Mucosa of gallbladder (tissue), 1 donor: ENCODE measurements around the gene SACS. TPM values are rescaled to one million over a fixed set of nuclear protein-coding genes. Genes with fewer than 3 reads are reported as not detected.

Experiments used
- DNase-seq: peaks from one replicate; pipeline ENCODE4 v3.0.0-alpha.2; 2020; ENCODE audit warnings: low spot score
- total RNA-seq: library from RNA; stranded (reverse); gene quantifications from one replicate; pipeline ENCODE4 v1.2.1, GENCODE V29; 2021
- donor health status: DM: no; HTN: no; CAD: no.

SACS gene
- total RNA-seq, 1 donor from 2014 or later = 8.4 TPM

GRCh38 chr13:23367907-23368306, 65.6 kb downstream of the SACS start:
- DNase-seq = no peak

- no peak for DNase-seq
Observed at GRCh38 chr13:23365652-23366051, 67.8 kb downstream of the SACS start.

GRCh38 chr13:23359882-23360281, 73.6 kb downstream of the SACS start:
- no peak for DNase-seq

- DNase-seq = no peak
Observed at GRCh38 chr13:23357349-23357748, 76.2 kb downstream of the SACS start.

DNA sequence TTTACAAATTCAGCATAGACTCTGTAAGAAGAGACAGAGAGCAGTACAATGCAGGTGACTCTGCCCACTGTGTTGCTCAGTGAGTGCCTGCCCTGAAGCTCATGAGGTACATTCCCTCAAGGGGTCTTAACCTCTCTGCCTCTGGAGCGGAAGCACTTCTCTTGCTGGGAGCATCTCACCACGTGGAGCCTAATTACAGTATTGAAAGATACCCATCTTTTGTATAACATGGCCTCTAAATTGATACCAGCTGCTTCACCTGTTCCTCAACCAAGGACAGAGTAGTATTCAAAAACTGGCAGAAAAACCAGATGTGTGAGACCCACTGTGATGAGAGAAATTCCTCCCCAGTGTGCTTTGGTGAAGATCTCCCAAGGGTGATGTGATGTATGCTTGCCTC, 77.1 kb downstream of the SACS start:
- no peak for DNase-seq

- no peak for DNase-seq
Observed at GRCh38 chr13:23354520-23354919, 79.0 kb downstream of the SACS start.

- DNase-seq = no peak
Observed at GRCh38 chr13:23352161-23352560, 81.3 kb downstream of the SACS start.

DNA sequence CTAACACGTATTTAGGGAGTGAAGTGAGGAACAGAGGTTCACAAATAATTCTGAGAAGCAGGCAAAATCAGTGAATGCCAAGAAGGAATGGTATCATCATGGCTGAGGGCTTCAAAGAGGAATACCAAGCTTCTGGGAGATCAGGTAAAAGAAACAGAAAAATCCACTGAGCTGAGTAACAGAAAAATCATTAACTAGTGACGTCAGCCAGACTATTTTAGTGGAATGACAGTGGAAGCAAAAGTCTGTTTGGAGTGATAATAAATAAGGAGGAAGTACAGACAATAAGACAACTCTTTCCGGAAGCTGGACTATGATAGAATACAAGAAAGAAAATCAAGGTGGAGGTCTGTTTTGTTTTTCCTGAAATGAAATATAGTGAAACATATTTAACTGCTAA, 83.5 kb downstream of the SACS start:
- no peak for DNase-seq

- no peak for DNase-seq
Observed at GRCh38 chr13:23349161-23349897, 84.2 kb downstream of the SACS start.

DNA sequence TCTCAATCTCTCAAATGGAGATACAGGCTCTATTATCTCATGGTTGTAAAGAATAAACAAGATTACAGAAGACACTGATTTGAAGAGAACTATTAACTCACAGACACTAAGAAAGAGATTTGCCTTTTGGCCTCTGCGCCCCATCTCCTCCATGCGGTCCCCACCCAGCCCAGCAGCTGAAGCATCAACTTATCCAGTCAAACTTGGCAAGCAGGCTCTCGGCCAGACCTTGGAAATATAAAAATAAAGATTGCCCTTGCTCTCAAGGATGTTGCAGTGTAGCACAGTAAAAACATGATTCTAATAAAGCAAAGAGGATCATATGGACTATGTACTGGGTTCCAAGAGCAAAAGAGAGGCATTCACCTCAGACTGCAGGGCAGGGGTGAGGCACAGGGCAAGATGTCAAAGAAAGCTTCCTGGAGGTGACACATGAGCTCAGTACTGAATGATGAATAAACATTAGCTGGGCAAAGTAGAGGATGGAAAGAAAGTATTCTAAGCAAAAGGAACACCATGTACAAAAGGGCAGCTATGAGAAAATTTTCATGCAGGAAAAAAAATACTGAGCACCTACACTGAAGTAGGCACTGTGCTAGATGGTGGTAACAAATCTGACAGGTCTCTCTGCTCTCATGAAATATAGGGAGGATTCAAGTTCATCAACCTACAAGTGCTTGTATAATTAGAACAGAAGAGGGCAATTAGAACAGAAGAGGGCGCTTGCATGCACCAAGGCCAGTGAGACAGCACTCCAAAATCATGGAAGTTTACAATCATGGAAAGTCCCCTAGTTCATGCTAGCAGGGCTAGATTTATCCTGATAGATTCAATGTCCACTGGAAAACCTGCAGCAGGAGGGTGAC, 85.0 kb downstream of the SACS start:
- peak; percentile 13 for DNase-seq

DNA sequence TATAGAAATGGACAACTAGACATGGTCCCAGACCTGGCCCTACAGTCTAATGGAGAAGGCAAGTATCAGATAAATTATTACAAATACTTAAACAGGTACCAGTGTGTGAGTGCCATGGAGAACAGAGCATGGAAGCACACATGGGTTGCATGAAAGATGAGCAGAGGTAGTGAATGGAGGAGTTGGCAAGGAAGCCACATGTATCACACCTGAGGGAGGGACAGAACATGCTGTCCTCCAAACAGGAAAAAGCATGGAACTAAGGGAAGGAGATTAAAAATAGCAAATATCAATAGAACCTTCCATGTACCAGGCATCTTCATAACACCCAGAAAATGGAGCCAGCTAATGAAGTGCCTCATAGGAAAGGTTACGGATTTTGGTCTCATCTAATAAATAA, 85.9 kb downstream of the SACS start:
- no peak for DNase-seq

- DNase-seq = no peak
Observed at GRCh38 chr13:23344931-23345595, 88.4 kb downstream of the SACS start.

- DNase-seq = no peak
Observed at GRCh38 chr13:23339225-23339624, 94.3 kb downstream of the SACS start.

GRCh38 chr13:23330356-23330755, 103.1 kb downstream of the SACS start:
- DNase-seq = no peak

DNA sequence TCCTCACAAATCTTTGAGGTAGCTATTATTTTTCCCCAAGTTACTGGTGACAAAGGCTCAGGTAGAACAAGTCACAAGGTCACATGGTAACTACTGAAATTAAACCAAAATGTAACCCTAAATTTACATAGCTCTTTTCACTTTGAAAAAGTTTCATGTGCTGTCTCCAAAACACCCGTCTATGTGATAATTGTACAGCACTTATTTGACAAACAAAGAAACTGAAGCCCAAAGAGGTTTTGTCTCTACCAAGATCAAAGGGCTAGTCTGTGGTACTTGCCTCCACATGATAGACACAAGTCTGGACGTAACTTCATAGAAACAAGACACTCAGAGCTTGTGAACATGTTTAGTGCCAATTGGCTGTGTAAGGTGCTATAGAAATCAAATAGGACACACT, 108.3 kb downstream of the SACS start:
- no peak for DNase-seq

GRCh38 chr13:23323946-23324709, 109.4 kb downstream of the SACS start:
- DNase-seq = no peak

DNA sequence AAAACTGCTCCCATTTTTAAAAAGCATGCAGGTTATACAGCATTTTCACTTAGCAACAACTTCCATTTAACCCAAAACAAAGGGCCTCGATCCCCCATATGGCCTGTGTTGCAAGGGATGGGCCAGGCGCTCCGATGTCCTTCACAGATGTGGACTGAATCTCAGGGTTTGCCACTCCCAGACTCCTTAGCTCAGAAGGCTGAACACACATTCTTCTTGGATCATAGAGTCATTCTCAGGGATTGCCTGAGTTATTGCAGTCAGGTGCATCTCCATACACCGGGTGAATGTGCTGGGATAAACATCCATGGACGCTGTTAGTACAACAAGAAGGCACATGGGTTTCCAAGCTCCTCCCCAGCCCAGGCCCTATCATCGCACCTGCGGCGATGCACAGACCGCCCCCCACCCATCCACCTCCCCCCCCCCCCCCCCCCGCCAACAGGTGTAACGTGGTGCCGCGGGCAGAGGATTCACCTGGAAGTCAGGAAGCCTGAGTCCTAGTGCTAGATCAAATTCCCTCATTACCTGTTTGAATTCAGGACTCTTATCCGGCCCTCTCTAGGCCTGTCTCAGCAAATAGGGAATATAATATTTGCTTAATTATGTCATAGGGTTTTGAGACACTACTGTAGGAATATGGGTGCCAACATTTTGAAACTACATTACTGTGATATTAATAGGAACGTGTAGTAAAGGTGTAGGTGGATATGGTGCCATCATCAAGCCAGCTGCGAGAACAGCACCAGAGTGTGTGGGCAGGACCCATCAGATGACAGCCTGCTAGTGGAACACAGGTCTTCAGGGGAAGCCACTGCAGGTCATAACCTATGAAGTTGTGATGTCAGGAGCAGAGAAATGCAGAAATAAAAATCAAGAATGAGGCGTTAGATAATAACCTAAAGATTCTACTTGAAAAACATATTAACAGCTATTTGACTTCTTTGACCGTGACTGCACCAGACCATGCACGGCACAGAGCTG, 110.9 kb downstream of the SACS start:
- no peak for DNase-seq

- DNase-seq = peak; percentile 16
Observed at GRCh38 chr13:23321535-23322241, 111.8 kb downstream of the SACS start.

- DNase-seq = no peak
Observed at GRCh38 chr13:23320926-23321534, 112.5 kb downstream of the SACS start.

GRCh38 chr13:23319883-23320224, 113.6 kb downstream of the SACS start:
- no peak for DNase-seq
